Mucosa of descending colon (tissue), 3 donors: ENCODE data around the gene SORCS1. TPM values are rescaled to one million over a fixed set of nuclear protein-coding genes. Genes with fewer than 3 reads are reported as not detected.

Source experiments
- ATAC-seq: fragments of 200-7000 bp; cut with Tn5 transposase; one replicate; pipeline ENCODE4 v1.9.1; 2020; ENCODE audit warnings: mild to moderate bottlenecking, moderate library complexity
- DNase-seq, 3 donors: peaks; one replicate each; pipeline ENCODE4 v3.0.0-alpha.2; 2020
- H3K36me3 ChIP-seq: fragments of 200-600 bp; one replicate; pipeline ENCODE4 v1.8.0; 2021; ENCODE audit warnings: low read depth, mild to moderate bottlenecking
- H3K4me1 ChIP-seq: fragments of 200-600 bp; one replicate; pipeline ENCODE4 v1.8.0; 2021; ENCODE audit warnings: low read depth, mild to moderate bottlenecking
- H3K4me3 ChIP-seq: fragments of 200-600 bp; one replicate; pipeline ENCODE4 v1.8.0; 2021; ENCODE audit warnings: mild to moderate bottlenecking
- H3K9me3 ChIP-seq: fragments of 200-600 bp; one replicate; pipeline ENCODE4 v1.8.0; 2021; ENCODE audit warnings: mild to moderate bottlenecking
- intact Hi-C, 2 donors: fragments of 100-400 bp; cut with DNase I in 1 of 2; cut with micrococcal nuclease in 1 of 2; formaldehyde crosslinking; loops; one replicate each; pipeline versions ENCODE4 v1.11.0 to v1.11.1; 2022; cut with DNase I, micrococcal nuclease
- total RNA-seq, 3 donors: library from RNA; stranded (reverse); fragmentation: NEBNext Ultra II Directional in 2 of 3; extraction: Animal tissue kit (Norgen Biotek cat#: 25700) in 2 of 3; gene quantifications; one replicate each; pipeline versions ENCODE4 v1.2.1 to v1.2.4, GENCODE V29; 2021 to 2023
- TF ChIP-seq, protein P1 (sequence below): fragments of 200-600 bp; IDR thresholded peaks from one replicate; pipeline ENCODE4 v1.8.0; 2022; ENCODE audit warnings: antibody characterized with exemption, mild to moderate bottlenecking
- donor health status: DM: no; HTN: no; CAD: no; lungs with moderate emphysema.
- donor health status: DM: no; HTN: no; CAD: no.
- donor health status: DM: no; HTN: yes; CAD: no.

Gene SORCS1
- total RNA-seq, 3 donors from 2014 or later: 0.80 to 13.2 (median 0.93) TPM

DNA sequence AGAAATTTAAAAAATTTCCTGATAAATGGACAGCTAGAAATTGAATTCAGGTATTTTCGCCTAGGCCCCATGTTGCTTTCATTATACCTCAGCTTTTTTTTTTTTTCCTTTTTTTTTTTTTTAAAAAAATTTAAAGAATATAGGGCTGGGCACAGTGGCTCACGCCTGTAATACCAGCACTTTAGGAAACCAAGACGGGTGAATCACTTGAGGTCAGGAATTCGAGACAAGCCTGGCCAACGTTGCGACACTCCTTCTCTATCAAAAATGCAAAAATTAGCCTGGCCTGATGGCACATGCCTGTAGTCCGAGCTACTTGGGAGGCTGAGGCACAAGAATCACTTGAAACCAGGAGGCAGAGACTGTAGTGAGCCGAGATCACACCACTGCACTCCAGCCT is 334.0 kb downstream of the SORCS1 start:
- no peak for DNase-seq
- intact Hi-C loops: no loop called here
- Histone ChIP-seq H3K36me3 (no peaks in the 10 kb centered on the region), H3K9me3 (no peaks in the 10 kb centered on the region), H3K4me1 (no peaks in the 10 kb centered on the region), H3K4me3 (no peak overlapping the region)
- TF ChIP-seq, protein P1, sequence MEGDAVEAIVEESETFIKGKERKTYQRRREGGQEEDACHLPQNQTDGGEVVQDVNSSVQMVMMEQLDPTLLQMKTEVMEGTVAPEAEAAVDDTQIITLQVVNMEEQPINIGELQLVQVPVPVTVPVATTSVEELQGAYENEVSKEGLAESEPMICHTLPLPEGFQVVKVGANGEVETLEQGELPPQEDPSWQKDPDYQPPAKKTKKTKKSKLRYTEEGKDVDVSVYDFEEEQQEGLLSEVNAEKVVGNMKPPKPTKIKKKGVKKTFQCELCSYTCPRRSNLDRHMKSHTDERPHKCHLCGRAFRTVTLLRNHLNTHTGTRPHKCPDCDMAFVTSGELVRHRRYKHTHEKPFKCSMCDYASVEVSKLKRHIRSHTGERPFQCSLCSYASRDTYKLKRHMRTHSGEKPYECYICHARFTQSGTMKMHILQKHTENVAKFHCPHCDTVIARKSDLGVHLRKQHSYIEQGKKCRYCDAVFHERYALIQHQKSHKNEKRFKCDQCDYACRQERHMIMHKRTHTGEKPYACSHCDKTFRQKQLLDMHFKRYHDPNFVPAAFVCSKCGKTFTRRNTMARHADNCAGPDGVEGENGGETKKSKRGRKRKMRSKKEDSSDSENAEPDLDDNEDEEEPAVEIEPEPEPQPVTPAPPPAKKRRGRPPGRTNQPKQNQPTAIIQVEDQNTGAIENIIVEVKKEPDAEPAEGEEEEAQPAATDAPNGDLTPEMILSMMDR: no peak
- ATAC-seq: no peak

DNA sequence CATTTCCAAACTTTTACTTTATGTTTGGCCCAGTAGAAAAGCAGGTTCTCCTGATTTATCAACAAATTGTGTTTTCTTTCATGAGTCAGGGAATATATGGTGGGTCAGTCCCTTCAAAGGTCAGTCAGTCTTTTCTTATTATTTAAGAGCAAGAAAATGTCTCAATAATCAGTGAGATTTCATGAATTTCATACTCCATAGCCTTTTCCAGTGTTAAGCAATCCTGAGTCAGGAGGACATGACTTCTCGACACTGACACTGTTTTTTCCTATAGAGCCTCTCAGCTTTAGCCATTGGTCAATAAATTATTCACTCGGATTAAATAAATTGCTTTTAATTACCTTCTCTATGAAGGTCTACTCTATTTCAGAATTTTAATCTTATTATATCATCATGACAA is 334.5 kb downstream of the SORCS1 start:
- TF ChIP-seq, protein P1: no peak
- intact Hi-C loops: no loop called here
- H3K9me3 ChIP-seq: no peaks in the 10 kb centered on the region
- no peaks in the 10 kb centered on the region for H3K4me1 ChIP-seq
- no peaks in the 10 kb centered on the region for H3K36me3 ChIP-seq
- ATAC-seq: no peak
- H3K4me3 ChIP-seq: no peak overlapping the region
- DNase-seq: no peak

DNA sequence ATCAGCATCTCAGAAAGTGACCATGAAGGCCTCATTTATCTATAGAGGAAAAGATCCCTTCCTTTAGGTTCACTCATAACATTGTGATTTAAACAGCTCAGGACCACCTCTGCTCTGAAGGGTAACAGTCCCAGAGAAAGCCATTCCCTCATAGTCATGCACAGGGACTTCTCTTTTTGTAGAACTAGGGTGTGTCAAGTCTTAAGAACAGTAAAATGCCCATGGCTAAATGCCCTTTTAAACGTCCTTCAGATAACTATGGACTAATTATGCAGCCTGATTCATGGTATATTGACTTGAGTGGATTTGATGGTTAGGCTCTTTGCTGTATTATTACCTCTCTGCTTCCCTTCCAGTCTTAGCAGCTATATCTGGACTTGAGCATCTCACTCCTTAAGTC is 337.8 kb downstream of the SORCS1 start:
- no peak for DNase-seq
- Histone ChIP-seq H3K4me3 (no peak overlapping the region), H3K36me3 (no peaks in the 10 kb centered on the region), H3K9me3 (no peaks in the 10 kb centered on the region), H3K4me1 (no peaks in the 10 kb centered on the region)
- TF ChIP-seq, protein P1: no peak
- no peak for ATAC-seq
- intact Hi-C loops: no loop called here

DNA sequence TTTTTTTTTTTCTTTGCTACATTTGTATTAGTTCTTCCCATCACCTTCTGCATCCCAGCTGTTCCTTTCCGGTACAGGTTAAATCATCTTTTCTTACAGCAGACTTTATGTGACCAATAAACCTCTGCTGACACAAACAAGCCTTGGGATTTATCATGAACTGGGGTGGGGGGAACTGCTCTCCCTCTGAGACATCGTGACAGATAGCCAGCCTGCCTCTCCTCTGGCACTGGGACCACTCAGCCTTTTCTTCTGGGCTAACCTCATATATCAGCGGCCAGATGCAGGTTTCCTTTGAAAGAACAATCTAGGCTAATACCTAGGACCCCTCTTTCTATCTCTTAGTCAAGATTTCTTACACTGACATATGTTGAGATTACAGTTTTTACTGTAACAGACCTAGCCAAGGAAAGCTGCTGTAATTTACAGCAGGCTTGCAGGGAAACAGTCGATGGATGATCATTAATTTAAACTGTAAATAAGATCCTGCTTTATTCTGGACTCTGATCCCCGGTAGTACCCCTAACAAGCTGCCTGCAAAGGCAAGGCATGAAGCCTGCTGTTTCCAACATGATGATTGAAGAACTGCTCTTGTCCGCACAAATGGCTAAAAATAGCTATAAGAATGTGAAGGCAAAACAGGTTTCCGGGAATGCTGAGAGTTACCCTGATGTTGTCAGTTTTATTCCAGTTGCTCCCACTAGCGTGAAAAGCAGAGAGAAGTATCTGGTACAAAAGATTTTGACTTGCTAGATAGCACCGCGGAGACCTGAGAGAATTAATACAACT is 338.7 kb downstream of the SORCS1 start:
- ATAC-seq: no peak
- H3K4me1 ChIP-seq: no peaks in the 10 kb centered on the region
- intact Hi-C loops: no loop called here
- TF ChIP-seq, protein P1: no peak
- no peaks in the 10 kb centered on the region for H3K36me3 ChIP-seq
- H3K9me3 ChIP-seq: no peaks in the 10 kb centered on the region
- no peak for DNase-seq
- H3K4me3 ChIP-seq: no peak overlapping the region

DNA sequence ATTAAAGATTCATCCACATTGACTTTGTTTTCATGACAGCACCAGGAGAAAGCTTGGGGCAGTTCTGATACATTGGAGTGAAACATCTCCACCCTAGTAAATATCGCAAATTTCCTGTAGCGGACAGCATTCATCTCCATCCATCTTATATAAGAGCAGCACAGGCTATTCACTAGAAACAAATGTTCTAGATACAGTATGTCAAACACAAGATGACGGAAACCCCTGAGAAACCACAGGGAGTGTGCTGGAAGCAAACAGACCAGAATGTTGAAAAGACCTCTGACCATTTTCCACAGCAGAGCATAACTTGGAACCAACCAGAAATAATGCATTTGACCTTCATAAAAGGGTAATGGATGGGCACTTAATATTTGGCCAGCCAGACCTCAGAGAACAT is 343.9 kb downstream of the SORCS1 start:
- intact Hi-C loops: no loop called here
- Histone ChIP-seq H3K9me3 (no peaks in the 10 kb centered on the region), H3K36me3 (no peaks in the 10 kb centered on the region), H3K4me3 (no peak overlapping the region), H3K4me1 (no peaks in the 10 kb centered on the region)
- TF ChIP-seq, protein P1: no peak
- DNase-seq: no peak
- no peak for ATAC-seq
